ENCODE measurements around the gene SLC25A22.

The SLC25A22 gene

DNA sequence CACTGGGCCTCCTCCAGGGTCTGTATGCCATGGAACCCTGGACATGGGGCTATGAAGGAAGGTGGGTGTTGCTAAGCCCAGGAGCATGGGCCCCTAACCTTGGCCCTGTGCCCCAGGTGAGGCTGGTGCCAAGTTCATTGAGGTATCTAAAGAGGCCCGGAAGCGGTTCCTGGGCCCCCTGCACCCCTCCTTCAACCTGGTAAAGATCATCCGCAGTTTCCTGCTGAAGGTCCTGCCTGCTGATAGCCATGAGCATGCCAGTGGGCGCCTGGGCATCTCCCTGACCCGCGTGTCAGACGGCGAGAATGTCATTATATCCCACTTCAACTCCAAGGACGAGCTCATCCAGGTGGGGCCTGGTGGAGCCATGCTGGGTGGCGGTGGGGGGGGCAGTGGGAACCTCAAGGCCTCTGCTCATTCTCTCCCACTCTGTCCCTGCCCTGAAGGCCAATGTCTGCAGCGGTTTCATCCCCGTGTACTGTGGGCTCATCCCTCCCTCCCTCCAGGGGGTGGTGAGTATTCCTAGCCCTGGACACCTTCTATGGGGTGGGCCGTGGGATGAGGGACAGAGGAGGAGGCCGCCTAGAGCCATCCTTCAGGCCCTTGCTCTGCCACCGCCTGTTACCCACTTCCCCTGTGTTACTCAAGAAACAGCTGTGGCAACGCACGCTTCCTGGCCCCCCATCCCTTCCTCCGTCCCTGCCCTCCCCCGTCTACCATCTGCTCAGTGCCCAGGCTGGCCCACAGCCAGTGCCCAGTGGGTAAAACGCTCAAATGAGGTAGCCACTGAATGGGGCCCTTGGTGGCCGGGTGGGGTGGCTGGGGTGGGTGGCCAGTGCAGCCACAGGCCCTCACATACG is 23.7 kb upstream of the SLC25A22 start:
- no peak for DNase-seq

DNA sequence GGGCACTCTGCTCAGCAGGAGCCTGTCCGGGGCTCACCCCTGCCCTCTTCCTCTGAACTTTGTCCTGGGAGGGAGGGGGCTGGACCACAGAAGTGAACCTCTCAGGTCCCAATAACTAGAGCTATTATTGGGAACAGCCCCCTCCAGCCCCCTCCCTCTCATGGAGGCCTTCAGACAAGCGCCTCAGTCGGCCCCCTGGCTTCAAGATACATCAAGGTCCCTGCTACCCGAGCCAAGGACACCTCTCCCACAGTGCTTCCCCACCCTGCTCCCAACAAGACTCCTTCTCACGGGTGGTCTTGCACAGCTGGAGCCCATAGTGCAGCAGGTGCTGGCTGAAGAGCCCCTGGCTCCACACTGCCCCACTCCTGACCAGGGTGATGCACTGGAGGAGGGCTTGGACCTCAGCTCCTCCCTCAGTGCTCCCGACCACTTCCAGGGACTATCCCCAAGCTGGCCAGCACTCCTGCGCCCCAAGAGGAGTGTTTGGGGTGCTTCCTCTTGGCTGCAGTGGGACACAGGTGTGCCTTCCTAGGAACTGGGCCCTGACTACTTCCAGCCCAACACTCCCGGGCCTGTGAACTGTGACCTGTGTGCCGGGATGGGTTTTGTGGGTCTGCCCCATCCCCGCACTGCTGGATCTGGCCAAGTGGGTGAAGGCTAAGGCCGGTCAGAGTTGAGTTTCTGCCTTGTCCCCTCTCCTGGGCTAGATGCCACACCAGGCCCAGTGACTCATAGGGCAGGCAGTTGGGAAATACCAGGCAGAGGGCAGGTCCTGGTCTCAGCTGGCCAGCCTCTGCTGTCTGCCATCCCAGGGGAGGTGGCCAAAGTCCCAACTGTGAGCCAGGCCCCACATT is 22.8 kb upstream of the SLC25A22 start:
- no peak for DNase-seq

DNA sequence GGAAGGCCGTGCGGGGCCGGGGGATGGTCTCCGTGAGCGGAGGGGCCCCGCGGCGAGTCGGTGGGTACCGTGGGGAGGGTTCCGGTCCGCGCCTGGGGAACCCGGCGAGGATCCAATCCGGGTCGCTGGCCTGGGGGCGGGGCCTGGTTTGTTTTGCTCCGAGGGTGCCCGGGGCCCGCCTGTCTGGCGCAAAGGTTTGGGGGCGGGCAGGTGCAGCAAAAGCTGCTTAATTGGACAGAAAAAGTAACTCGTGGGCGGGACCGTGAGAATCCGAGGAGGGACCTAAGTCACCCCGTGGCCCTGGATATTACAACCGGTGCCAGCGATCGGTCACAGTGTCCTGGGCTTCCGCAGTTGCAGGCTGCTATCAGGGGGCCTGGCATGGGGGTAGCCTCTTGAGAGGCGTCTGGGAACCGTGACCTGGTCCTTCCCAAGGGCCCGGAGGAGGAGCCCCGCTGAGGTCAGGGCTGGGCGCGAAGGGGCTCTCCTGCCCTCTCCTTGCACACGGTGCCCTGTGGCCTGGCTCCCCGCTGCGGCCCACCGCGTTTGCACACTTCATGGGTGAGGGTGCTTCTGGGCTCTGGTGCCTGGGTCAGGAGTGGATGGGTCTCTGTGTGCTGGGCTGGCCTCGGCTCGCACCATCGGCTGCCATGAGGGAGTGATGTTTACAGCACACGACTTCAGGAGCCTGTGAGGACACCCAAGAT is 22.0 kb upstream of the SLC25A22 start:
- DNase-seq = peak; percentile 75

DNA sequence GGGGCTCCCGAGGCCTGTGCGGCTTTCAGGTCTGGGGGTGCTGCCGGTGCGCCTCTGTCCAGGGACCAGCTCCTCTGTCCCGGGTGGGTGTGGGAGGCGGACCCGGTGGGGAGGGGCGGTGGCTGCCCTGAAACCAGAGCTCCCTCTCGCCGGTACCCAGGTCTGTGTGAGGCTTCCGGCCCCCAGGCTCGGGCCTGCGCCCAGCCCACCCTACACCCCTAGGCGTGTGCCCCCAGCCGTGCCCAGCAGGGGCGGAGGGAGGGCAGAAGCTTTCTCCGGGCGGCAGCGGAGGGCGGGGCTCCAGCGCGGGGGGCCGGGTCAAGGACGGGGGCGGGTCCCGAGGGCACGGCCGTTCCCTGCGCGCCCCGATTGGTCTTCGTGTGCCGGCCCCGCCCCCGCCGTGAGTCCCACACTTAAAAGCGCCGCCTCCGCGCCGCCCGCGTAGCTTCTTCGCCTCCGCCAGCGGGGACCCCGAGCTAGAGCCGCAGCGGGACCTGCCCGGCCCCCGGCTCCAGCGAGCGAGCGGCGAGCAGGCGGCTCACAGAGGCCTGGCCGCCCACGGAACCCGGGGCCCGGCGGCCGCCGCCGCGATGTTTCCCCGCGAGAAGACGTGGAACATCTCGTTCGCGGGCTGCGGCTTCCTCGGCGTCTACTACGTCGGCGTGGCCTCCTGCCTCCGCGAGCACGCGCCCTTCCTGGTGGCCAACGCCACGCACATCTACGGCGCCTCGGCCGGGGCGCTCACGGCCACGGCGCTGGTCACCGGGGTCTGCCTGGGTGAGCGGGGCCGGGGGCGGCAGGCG is 21.2 kb upstream of the SLC25A22 start:
- peak; percentile 95 for DNase-seq

DNA sequence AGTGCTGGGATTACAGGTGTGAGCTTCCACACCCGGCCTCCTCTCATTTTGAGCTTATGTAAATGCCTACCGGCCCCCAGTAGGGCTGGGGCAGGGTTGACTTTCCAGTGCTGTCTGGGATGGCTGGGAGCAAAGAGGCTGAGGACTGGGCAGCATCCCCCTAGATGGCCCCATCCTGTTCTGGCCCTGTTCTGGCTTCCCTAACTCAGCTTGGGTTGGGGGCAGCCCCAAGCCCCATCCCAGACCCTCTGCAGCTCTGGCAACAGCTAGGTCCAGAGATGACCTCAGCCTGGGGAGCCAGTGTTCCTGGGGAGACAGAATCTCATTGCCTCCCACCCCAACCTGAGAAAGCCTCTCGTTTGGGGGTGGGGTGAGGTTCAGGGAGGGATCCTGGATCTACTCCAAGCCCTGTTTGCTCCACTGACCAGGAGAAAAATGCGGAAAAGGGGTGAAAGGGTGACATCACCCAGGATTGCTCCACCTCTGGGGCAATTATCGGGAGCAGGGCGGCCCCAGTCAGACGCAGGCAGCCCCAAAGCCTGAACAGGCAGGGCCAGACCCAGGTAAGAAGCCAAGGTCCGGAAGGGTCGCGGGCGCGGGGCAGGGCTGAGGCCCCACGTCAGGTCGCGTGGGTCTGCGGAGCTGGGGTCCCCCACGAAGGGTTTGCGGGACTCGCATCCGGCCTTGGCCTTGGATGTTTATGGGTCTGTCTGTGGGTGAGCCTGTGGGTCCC is 20.5 kb upstream of the SLC25A22 start, which contains the start of gene PNPLA2:
Gene PNPLA2 (plus strand): TSS at position 519 of the 733 bp plus-strand sequence. CDS start 805 bp downstream, outside the sequence.
- no peak for DNase-seq

DNA sequence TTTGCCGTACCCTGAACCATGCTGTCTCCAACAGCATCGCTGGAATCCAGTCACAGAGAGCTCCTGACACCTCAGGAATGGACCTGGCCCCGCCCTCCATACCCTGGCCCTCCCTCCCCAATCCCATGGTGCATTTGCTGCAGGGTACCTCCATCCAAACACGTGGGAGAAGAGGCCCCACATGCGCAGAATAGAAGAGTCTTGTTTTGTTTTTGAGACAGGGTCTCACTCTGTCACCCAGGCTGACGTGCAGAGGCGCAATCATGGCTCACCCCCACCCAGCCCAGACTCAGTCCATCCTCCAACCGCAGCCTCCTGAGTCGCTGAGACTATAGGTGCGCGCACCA is 18.3 kb upstream of the SLC25A22 start:
- DNase-seq = no peak

DNA sequence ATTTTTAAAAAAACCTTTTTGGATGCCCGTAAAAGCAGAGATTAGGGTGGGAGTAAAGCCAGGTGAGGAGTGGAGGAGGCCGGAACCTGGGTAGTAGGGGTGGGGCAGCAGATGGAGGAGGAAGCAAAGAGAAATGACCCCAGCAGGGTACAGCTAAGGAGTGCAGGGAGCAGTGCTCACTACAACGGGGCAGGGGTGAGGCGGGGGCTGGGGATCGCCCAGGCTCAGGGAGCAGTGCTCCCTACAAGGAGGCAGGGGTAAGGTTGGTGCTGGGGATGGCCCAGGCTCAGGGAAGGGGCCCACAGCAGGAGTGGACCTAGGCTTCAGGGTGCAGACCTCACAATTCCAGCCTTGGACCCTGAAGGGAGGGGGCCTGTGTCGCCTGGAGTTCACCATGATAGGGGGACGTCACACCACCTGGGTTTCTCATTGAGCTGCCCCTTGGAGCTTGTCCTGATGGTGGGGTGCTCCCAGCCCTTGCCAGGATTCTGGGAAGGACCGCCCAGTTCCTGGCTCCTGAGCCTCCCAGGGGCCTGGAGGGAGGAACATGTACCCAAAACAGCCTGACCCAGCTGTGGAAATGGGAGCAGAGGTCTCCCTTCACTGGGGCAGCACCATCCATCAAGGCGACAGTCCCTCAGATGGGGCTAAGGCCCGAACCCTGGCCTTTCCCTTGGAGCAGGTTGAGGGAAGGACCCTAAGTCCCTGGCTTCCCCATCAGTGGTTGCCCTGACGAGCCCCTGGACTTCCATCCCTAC is 17.8 kb upstream of the SLC25A22 start:
- DNase-seq = no peak

DNA sequence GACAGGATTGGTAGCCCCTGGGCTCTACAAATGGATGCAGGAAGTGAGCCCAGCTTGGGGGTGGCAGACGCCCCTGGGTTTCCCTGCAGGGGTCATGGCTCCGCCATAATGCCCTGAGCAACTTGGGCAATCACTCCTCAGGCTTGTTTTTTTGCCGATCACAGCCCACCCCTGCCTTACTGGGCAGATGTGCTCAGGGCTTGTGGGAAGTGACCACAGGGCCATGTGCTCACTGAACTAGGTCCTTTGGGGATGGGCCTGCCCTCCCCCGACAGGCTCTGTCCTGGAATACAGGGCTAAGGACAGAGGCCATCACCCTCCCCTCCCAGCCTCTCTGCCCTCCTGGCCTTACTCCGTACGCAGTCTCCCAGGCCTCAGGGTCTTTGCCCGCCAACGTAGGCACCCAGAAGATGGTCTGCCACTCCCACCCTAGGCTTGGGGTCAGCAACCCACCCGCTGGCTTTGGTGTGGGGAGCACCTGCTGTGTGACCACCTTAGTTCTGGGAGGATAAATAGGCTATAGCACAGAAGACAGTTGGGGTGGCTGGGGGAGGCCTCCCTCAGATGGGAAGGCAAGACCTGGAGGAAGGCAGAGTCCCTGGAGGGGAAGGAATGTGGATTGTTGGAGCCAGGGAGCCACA is 15.5 kb upstream of the SLC25A22 start:
- DNase-seq = no peak

DNA sequence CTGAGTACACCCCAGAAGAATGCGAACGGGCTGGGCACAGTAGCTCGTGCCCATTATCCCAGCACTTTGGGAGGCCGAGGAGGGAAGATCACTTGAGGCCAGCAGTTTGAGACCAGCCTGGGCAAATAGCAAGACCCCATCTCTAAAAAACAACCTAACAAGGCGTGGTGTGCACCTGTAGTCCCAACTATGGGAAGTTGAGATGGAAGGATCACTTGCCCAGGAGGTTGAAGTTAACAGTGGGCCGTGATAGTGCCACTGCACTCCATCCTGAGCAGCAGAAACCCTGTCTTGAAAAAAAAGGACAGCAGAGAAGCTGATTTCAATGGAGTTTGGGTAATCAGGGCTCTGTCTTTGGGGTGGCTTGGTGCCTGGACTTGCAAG is 15.0 kb upstream of the SLC25A22 start:
- DNase-seq = no peak

DNA sequence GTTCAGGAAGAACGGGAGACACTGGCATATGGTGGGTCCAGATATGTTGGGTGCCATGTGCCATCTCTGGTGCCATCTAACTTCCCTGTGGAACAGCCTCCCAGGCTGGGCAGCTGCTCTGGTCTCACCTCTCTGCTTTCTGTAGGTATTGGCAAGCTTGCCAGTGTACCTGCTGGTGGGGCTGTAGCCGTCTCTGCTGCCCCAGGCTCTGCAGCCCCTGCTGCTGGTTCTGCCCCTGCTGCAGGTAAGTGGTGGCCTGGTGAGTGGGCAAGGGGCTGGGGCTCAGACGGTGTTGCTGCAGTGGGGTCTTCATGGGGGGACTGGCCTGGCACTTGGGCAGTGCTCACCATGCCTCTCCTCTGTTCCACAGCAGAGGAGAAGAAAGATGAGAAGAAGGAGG is 14.3 kb upstream of the SLC25A22 start:
- DNase-seq = no peak

DNA sequence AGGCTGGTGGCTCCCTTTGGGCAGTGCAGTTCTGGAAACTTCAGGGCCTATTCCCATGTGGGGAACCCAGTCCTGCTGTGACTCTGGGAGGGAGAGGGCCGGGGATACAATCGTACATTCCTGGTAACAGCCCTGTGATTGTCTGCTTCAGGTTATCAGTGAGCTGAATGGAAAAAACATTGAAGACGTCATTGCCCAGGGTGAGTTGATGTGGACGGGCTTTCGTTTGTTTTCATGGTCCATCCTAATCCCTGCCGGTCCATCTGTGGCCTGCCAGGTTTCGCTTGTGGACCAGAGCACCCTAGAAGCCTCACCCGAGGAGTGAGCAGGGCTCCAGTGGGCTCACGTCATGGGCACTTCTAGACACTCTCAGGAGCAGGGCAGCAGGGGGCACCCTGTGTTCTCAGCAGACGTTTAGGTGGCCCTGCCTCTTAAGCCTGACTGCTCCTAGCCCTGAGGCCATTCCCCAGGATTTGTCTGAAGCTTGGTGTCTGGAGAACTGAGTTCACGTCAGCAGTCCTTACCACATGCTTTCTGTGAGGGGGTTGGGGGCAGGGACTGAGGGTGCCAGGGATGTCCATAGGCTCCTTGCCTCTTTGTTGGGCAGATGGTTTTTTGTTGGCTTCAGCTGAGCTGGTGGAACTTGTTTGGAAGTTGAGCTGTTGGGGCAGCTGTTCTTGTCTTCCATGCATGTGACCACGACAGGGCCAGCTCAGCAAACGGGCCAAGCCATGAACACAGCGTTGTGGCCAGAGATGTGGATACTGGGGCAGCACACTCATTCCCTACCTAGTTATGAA is 13.6 kb upstream of the SLC25A22 start:
- DNase-seq = no peak

DNA sequence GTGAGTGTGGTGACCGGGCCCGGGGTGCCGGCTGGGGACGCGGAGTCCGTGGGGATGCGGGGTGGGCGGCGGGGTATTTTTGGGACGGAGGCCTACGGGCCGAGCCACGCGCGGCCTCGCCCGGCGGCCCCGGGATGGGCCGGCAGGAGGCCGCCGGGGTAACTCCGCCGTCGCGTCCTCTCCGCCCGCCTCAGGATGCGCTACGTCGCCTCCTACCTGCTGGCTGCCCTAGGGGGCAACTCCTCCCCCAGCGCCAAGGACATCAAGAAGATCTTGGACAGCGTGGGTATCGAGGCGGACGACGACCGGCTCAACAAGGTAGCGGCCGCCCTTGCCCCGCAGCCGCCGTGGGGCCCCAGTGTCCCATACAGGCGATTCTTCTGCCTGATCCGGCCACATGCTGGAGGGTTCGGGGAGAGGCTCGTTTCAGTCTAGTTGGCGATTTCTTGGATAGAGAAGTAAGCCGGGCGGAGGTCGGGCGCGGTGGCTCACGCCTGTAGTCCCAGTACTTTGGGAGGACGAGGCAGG is 12.0 kb upstream of the SLC25A22 start:
- no peak for DNase-seq

DNA sequence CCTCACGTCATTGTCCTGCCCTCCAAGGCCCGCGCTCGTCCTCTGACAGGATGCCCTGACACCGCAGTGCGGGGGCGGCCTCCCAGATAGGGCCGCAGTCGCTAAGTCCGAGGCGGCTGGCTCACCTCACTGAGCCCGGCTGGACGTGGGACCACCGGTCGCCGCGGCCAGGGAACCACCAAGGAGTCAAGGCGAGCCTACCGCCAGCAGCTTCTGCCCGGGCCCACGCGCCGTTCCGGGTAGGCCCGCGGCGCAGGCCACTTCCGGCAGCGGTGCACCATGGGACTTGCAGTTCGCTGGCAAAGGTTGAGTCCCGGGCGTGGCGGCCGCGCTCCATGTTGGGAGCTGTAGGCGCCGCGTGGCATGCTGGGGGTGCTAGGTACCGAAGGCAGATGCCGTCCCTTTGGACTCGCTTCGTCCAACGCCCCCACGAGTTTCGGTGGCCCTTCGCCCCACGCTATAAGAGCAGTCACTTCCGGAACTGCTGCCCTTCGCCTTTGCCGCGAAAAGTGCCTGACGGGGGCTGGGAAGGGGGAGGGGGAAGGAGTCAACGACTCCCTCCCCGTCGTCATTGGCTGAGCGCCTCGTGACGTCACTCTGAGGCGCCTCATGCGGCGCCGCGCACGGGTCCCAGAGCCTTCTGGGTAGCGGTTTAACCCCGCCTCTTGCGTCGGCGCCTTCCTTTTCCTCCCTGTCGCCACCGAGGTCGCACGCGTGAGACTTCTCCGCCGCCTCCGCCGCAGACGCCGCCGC is 11.4 kb upstream of the SLC25A22 start, which contains the start of gene RPLP2:
Gene RPLP2 (plus strand): TSS at position 681 of the 753 bp plus-strand sequence. CDS start 268 bp downstream, outside the sequence.
- peak; percentile 100 for DNase-seq

DNA sequence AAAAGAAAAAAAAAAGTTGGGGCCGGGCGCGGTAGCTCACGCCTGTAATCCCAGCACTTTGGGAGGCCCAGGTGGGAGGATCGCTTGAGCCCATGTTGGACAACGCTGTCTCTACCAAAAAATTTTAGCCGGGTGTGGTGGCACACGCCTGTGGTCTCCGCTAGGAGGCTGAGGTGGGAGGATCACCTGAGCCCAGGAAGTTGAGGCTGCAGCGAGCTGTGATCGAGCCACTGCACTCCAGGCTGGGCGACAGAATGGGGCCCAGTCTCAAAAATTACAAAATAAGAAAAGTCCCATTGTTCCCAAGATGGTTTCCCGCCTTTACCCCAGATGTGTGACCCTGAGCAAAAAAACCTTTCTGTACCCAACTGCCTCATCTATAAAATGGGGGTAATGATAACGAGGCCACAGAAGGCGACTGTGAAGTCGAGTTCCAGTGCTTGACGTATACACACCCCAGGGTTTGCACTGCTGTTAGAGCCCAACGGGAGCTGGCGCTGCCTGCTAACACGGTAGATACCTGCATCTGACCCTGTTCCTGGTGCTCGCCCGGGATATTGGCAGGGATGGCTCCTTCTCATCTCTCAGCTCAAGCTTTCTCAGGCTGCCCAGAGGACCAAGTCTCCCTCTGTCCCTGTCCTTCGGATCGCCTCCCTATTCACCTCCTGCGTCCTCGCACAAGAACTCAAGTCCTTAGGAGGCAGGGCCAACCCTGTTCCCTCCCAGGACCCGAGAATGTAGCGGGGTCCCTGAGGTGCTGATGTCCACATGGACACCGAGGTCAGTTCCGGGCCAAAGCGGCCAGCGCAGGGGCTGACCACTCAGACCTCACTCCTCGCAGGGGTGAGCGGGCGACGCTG is 10.6 kb upstream of the SLC25A22 start:
- no peak for DNase-seq

DNA sequence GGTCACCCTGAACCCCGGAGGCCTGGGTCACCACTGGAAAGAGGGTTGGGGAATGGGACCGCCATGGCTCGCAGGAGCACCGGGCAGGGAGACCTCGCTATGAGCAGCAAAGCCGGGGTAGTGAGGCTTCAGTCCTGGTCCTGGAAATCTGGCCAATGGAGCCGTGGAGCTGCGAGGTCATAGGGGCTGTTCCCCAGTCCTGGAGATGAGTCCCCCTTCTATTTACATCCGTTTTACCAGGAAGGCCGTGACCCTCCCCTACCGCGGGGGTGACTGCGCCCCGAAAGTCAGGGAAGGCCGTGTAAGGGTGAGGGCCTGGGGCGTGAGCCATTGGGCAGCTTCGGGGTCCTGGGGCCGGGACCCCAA is 6.5 kb upstream of the SLC25A22 start:
- no peak for DNase-seq

DNA sequence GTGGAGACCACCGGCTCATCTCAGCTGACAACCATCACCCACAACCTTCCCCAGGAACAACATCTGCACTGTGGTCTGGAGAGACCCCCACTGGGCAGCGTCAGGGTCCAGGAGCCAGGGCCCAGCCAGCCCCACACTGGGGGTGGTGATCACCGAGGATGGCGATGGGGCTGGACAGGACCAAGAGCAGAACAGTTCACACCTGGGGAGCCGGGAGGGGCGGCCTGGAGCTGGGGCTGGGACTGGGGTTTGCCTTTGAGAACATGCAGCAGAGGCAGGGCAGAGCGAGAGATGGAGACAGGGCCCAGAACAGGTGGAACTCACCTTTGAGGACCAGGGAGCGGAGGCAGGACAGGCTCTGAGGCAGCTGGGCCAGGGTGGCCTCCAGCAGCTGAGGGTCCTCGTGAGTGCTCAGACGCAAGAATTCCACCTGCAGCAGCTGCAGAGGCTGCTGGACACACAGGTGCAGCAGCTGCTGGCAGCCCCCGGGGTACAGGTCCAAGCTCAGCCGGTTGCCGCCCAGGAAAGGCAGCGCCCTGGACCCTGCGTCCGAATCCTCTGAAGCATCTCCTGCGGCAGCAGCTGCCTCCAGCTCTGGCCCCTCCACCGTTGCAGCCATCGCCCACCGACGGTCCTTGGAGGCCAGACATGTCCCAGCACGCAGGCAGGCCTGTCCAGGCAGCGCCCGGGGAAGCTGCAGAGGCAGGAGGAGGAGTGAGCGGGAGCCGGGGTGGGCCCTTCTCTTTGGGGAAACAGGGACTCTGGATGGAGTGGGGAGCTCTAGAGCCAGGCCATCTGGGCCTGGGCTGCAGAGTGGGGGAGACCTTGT is 5.9 kb upstream of the SLC25A22 start:
- DNase-seq = peak; percentile 58

DNA sequence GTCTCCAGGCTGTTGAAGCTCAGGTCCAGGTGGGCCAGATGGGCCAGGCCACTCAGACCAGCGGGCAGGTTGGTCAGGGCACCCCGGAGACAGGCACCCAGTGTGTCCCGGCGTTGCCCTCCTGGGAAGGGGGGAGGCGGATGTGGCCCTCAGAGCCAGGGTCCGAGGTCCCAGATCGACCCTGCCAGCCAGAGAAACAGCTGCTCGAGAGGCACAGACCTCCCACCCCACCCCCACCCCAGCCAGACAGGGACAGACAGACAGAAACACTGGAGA is 5.3 kb upstream of the SLC25A22 start:
- no peak for DNase-seq

All from eye (tissue), 1 donor.